Activated CD4-positive, alpha-beta T cell treated with anti-CD3 and anti-CD28 coated beads for 24 hours (primary cell): Measurements from ENCODE around the gene PDE4D.
A peak's percentile ranks its signal among the peaks of the same experiment; 100 is the strongest.

Experiments used
- DNase-seq, 2 donors: peaks; one replicate each; pipeline ENCODE4 v3.0.0-alpha.2; 2020; ENCODE audit warnings: low read depth in 2 of 2

The PDE4D gene

GRCh38 chr5:59179704-59180103 is 713.8 kb downstream of the PDE4D start:
- DNase-seq = no peak

GRCh38 chr5:59178482-59178881 is 715.0 kb downstream of the PDE4D start:
- no peak for DNase-seq

GRCh38 chr5:59178071-59178470 is 715.5 kb downstream of the PDE4D start:
- DNase-seq = no peak

DNA sequence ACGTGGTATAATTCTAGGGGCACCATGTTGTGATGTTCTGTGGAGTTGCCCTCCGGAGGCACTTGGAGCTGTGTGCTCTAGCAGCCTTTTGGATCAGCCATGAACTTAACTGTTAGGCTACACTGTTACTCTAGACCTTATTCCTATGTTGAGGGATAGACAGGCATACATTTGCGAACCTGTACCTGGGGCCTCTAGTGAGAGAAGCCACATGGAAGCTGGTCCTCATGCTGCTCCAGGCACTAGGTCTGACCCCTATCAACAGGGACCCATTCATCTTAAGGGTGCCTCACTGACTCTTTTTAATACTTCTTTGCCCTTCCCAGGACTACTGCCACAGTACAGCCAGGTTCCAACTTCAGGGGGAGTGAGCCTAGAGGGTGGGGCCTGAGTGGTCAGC is 715.9 kb downstream of the PDE4D start:
- DNase-seq = no peak

DNA sequence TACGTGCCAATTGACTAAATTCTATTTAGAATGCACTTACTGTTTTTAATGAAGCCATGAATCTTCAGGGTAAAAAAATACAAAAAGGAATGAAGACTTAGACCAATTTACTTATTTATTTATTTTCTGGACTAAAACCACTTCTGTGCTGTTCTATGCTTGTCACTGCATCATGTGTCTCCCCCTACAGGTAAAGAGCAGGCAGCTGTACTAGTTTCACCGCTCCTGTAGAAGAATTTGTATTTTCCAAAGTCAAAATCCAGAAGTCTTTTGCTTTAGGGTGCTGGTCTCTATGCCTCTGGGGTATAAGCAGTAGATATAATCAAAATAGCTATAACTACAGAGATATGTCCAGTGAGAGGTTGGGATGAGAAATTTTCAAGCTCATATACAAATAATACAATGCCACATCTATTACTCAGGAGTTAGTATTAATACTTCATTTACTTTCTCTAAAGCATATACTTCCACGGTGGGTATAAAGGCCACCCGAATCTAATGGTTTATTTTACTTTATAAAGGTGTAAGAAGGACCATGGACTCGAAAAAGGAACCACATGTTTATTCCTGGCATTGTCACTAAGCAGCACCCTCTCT is 719.2 kb downstream of the PDE4D start:
- peak in 1 of 2 donors; percentile 24 for DNase-seq

GRCh38 chr5:59173578-59173977 is 719.9 kb downstream of the PDE4D start:
- DNase-seq = no peak

GRCh38 chr5:59171131-59171530 is 722.4 kb downstream of the PDE4D start:
- no peak for DNase-seq

- no peak for DNase-seq
These were observed 723.8 kb downstream of the PDE4D start for GRCh38 chr5:59169768-59170150.

DNA sequence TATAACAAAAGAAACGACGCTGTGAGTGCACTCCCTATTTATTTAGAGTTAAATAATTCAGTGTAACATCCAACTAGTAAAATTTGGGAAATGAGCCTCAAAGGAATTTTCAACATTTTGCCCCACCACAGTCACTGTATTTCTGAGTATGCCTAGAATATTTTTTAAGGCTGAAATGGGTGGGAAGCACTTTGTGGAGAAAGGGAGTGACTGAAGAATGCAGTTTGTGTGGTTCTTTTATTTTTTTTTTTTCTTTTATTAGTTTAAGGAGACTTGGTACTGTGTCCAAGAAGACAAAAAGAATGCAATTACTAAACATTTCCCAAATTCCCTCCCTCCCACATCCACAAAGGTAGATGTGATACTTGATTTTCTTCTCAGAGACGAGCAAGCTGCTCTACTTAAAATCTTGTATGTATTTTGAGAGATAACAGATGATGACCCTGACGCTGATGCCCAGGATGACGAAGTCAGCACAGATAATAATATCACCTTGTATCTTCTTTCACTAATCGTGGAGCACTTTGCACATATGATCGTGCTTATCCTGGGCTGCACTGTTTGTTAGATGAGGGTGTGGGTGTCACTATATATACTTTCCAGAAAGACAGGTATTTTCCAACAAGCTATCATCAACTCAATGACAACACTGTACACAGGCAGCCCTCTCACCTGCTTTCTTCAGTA is 724.3 kb downstream of the PDE4D start:
- DNase-seq = no peak

DNA sequence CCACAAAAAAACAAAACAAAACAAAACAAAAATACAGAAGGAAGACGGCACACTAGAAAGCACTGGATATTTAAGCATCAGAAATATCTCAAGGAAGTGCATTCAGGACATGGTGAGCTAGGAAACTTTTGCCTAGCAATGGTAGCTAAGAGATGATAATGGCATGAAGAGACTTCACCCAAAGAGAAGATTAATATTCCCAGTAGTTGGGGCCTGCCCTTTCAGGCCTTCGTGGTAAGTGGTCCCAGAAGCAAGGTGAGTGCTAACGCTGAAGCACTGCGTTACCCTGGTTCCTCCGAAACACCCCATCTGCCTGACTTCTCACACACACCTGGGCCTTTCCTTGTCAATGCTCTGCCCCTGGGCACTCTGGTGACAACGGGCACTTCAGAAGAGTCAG is 725.5 kb downstream of the PDE4D start:
- DNase-seq = no peak

DNA sequence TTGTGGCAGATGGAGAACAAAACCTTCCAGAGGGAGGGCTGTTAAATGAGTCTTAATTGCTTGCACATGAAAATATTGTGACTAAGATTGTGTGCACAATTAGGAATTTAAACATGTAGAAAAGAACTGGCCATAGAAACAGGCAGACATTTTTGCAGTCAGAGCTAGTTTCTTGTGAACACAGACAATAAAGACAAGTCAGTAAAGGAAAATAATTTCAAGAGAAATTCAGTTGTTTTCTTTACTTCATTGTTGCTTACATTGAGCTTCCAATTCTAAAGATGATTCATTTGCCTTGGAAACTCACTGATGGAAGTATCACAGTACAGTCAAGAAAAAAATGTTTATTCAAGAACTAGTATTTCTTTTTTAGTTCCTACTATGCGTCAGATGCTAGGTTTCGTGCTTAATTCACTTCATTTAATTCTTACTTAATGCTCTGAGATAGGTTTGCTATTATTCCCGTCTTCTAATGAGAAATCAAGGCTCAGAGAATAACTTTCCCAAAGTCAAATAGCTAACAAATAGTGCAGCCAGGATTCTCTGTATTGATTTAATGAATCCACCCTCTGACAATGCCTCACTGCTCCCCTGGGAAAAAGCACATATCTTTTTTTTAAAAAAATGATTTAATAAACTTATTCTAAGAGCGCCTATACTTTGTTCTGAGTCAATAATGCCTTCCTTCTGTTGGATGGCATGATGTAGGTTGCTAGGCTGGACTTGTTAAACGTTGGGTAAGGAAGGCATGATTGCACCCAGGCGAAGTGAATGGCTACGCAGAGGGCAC is 729.3 kb downstream of the PDE4D start:
- no peak for DNase-seq

- DNase-seq = no peak
These were observed 732.1 kb downstream of the PDE4D start for GRCh38 chr5:59161221-59162105.

GRCh38 chr5:59158637-59159391 is 734.7 kb downstream of the PDE4D start:
- DNase-seq = no peak

DNA sequence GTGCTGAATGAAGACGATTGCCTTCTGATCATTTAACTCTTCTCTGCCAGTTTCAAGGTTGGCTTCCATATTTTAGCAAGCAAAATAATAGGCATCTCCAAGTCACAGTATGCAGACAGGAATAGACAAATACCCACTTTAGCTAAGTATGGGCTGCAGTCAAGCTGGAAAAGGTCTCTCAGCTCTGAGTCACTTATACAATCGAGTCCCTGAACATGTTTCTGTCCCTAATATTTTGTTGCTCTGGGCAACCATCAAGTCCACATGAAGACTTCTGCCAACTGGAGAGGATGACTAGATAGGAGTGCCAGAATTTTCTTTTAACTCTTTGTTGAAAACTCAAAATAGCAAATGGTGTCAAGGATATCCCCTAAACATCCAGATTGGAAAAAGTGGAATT is 735.4 kb downstream of the PDE4D start:
- DNase-seq = no peak

- no peak for DNase-seq
These were observed 736.5 kb downstream of the PDE4D start for GRCh38 chr5:59157068-59157467.

DNA sequence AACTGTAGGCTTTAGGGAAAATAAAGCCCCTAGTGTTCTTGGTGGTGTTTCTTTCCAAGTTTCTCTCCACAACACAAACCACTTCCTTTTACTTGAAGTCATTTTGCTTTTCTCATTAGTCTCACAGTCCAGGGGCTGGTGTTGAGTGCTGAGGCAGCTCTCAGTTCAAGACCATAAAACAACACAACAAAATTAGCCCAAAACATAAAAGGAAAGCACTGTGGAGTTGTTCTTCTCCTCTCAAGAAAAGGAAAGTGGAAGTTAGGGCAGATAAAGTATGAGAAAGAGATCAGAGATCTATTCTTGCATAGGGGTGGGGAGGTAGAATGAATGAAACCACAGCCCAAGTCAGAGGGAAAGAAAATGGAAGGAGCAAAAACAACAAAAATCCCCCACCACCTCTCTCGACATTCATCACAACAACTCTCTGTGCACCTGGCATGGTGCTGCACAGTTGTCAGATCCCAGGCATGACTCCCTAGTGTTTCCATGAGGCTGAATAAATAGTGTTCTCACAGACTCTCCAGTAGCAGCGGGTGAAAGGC is 740.8 kb downstream of the PDE4D start:
- DNase-seq = no peak

GRCh38 chr5:59151162-59151889 is 742.2 kb downstream of the PDE4D start:
- no peak for DNase-seq

- DNase-seq = no peak
These were observed 743.7 kb downstream of the PDE4D start for GRCh38 chr5:59149827-59150226.

DNA sequence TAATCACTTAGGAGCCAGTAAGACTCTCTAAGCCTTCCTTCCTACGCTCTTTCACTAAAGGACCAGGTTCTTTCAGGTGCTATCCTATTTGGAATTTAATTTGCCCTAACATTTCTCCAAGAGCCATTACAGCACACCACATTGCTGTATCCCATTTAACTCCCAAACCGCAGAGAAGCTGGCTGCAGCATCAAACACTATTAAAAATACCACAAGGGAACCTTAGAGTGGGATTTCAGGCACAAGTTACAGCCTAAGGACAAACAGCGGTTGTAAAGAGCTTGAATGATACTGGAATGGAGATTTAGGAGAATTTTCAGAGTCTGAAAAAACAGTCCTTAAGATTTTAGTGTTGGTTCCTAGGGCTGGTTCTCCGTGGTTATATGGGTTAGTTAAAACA is 744.3 kb downstream of the PDE4D start:
- no peak for DNase-seq

DNA sequence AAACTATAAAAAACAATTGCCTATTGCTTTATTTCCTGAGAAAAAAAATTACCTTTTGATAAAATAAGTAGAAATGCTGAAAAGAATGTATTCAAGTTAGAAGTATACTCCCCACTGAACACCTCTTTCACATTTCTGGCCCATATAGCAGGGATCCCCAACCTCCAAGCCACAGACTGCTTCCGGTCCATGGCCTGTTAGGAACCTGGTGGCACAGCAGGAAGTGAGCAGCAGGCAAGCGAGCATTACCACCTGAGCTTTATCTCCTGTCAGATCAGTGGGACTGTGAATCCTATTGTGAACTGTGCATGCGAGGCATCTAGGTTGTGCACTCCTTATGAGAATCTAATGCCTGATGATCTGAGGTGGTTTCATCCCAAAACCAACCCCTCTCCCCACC is 746.8 kb downstream of the PDE4D start:
- no peak for DNase-seq
